Right kidney (tissue), 1 donor: ENCODE measurements around the gene PCP4L1.
"Not testable (repeated sequence)": the region's sequence is repeated elsewhere in the genome, so short reads cannot be mapped to it uniquely, and the experiment has no call there.

Source experiments
- DNase-seq: peaks from one replicate; pipeline ENCODE4 v3.0.0-alpha.2; 2016

The PCP4L1 gene

GRCh38 chr1:161315841-161316674 is 57.5 kb downstream of the PCP4L1 start:
- not testable (repeated sequence) for DNase-seq

- DNase-seq: no peak
Observed at GRCh38 chr1:161324020-161324419, 65.5 kb downstream of the PCP4L1 start.

DNA sequence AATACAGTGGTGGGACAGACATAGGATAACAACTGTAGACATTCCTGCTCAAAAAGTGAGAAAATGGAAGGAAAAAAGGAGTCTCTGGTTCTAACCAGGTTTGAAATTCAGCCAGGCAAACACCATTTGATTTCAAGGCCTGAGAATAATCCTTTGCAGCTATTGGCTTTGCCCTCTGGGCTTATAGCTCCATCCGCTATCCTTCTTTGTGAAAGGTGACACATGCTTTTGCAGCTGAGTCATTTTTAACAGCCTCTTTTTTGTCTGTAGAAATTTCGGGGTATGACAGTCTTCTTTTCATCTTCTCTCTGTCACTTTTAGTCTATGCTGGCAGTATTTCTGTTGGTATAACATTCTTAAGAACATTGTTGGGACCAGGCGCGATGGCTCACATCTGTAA is 71.8 kb downstream of the PCP4L1 start:
- DNase-seq: no peak

GRCh38 chr1:161333166-161333565 is 74.6 kb downstream of the PCP4L1 start:
- no peak for DNase-seq
